OCI-LY3 (cell line): Measurements from ENCODE around the gene MEPCE.

Experiments
- EZH2phosphoT487 ChIP-seq: fragments of 200-600 bp; shearing (Covaris generic); IDR thresholded peaks from 2 replicates; pipeline ENCODE4 v1.6.1; 2018; ENCODE audit warnings: antibody characterized with exemption, mixed run types, low read depth
- TF ChIP-seq, protein P1 (sequence below): fragments of 200-600, 300-600 bp; sonication (generic); IDR thresholded peaks from 2 replicates; pipeline ENCODE4 v1.5.1; 2014; ENCODE audit warnings: antibody characterized with exemption, low read length, low read depth

DNA sequence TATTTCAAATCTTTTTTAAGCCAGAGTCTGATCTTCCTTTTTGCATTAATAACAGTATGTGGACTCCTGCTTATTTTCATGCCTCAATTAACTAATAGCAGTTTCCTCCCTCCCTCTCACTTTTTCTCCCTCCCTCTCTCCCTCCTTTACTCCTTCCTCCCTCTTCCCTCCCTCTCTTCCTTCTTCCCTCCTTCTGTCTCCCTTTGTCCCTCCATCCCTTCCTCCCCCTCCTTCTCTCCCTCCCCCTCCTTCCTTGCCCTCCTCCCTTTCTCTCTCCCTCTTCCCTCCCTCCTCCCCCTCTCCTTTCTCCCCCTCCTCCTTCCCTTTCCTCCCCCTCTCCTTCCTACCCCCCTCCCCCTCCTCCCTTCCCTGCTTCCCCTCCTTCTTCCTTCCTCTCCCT, 3.1 kb upstream of the MEPCE start:
- TF ChIP-seq, protein P1, sequence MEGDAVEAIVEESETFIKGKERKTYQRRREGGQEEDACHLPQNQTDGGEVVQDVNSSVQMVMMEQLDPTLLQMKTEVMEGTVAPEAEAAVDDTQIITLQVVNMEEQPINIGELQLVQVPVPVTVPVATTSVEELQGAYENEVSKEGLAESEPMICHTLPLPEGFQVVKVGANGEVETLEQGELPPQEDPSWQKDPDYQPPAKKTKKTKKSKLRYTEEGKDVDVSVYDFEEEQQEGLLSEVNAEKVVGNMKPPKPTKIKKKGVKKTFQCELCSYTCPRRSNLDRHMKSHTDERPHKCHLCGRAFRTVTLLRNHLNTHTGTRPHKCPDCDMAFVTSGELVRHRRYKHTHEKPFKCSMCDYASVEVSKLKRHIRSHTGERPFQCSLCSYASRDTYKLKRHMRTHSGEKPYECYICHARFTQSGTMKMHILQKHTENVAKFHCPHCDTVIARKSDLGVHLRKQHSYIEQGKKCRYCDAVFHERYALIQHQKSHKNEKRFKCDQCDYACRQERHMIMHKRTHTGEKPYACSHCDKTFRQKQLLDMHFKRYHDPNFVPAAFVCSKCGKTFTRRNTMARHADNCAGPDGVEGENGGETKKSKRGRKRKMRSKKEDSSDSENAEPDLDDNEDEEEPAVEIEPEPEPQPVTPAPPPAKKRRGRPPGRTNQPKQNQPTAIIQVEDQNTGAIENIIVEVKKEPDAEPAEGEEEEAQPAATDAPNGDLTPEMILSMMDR = no peak
- TF ChIP-seq EZH2phosphoT487 = no peak
